Panc1 (cell line): ENCODE results near the gene KNTC1. TPM values are rescaled to one million over a fixed set of nuclear protein-coding genes. Genes with fewer than 3 reads are reported as not detected.
"Not testable (repeated sequence)": the region's sequence is repeated elsewhere in the genome, so short reads cannot be mapped to it uniquely, and the experiment has no call there.

ENCODE experiments used
- ATAC-seq: fragments of 200-7000 bp; cut with Tn5 transposase; 2 replicates; pipeline ENCODE4 v1.9.1; 2020; ENCODE audit warnings: mild to moderate bottlenecking, moderate library complexity
- BruUV-seq: library from RNA; stranded (reverse); fragments of 400-500 nt; replicated peaks from 2 replicates; lab custom pipeline; 2021; lab: Mats Ljungman, UMichigan
- CTCF ChIA-PET: fragments of 300-600 bp; sonication (Branson Sonifier 250); formaldehyde crosslinking; loops from one replicate; lab custom pipeline; 2022; ENCODE audit warnings: antibody characterized with exemption; lab: Charles Lee
- POLR2A ChIA-PET: fragments of 300-600 bp; sonication (Branson Sonifier 250); formaldehyde crosslinking; loops from one replicate; lab custom pipeline; 2022; ENCODE audit warnings: antibody characterized with exemption; lab: Charles Lee
- DNase-seq: peaks from one replicate; pipeline ENCODE4 v3.0.0-alpha.2; 2010; ENCODE audit warnings: low read depth, low spot score
- H3K27ac ChIP-seq: 2 replicates; pipeline ENCODE4 v1.5.1; 2011; ENCODE audit warnings: mild to moderate bottlenecking, low read length, inconsistent platforms
- H3K27me3 ChIP-seq: fragments of 200-500 bp; sonication (Bioruptor generic); 2 replicates; pipeline ENCODE4 v1.6.0; 2014; ENCODE audit warnings: low read length, inconsistent platforms; ENCODE audit not compliant: control insufficient read depth, insufficient read depth
- H3K36me3 ChIP-seq: fragments of 200-500 bp; sonication (Bioruptor generic); 2 replicates; pipeline ENCODE4 v1.5.1; 2014; ENCODE audit warnings: inconsistent platforms, mild to moderate bottlenecking, low read length, moderate library complexity; ENCODE audit not compliant: control insufficient read depth, insufficient read depth
- H3K4me1 ChIP-seq: 2 replicates; pipeline ENCODE4 v1.5.1; 2011; ENCODE audit warnings: inconsistent platforms, mild to moderate bottlenecking, low read length, moderate library complexity; ENCODE audit not compliant: control insufficient read depth, insufficient read depth
- H3K4me3 ChIP-seq, 2 experiments: 2 replicates each; pipeline ENCODE4 v1.5.1; 2011 to 2012; ENCODE audit warnings: low read depth in 2 of 2, low read length in 2 of 2, mild to moderate bottlenecking in 2 of 2, inconsistent platforms in 1 of 2, moderate library complexity in 1 of 2
- H3K9me3 ChIP-seq: fragments of 200-500 bp; sonication (Bioruptor generic); 2 replicates; pipeline ENCODE4 v1.5.1; 2014; ENCODE audit warnings: low read depth, mild to moderate bottlenecking, inconsistent platforms, low read length, moderate library complexity; ENCODE audit not compliant: control insufficient read depth, insufficient read depth
- CTCF ChIP-seq: fragments of 450-650 bp; IDR thresholded peaks from 2 replicates; pipeline ENCODE4 v1.5.1; 2017; ENCODE audit warnings: mild to moderate bottlenecking
- POLR2AphosphoS5 ChIP-seq: IDR thresholded peaks from 2 replicates; pipeline ENCODE4 v1.6.1; 2012; ENCODE audit warnings: mild to moderate bottlenecking, low read depth, low read length, moderate library complexity
- REST ChIP-seq, 2 experiments: IDR thresholded peaks; 2 replicates each; pipeline ENCODE4 v1.6.1; 2011 to 2012; ENCODE audit warnings: low read depth in 2 of 2, control low read depth in 1 of 2, low read length in 1 of 2, mild to moderate bottlenecking in 1 of 2, moderate library complexity in 1 of 2; ENCODE audit not compliant: insufficient read depth in 1 of 2
- SIN3A ChIP-seq: IDR thresholded peaks from 2 replicates; pipeline ENCODE4 v1.6.1; 2012; ENCODE audit warnings: low read depth, mild to moderate bottlenecking, low read length, moderate library complexity, borderline replicate concordance; ENCODE audit not compliant: insufficient read depth
- TCF7L2 ChIP-seq: IDR thresholded peaks from 2 replicates; pipeline ENCODE4 v1.6.1; 2011; ENCODE audit warnings: mild to moderate bottlenecking, low read depth, low read length, inconsistent platforms
- in situ Hi-C: cut with HindIII; loops from 2 replicates; pipeline ENCODE4 v1.10.0; 2016; ENCODE audit warnings: low sequenced_read_pairs, low pct_unique_long_range_greater_than_20kb
- intact Hi-C: fragments of 100-400 bp; cut with micrococcal nuclease; formaldehyde crosslinking; loops from one replicate; pipeline ENCODE4 v1.10.0; 2022; ENCODE audit not compliant: unreplicated experiment
- total RNA-seq: library from RNA; stranded (reverse); gene quantifications from one replicate; pipeline ENCODE4 v1.2.1, GENCODE V29; 2021; ENCODE audit not compliant: unreplicated experiment

Gene KNTC1
- total RNA-seq, 1 experiment from 2014 or later: 53.9 TPM

GRCh38 chr12:122583294-122583693, 56.2 kb downstream of the KNTC1 start:
- DNase-seq, BruUV-seq, H3K27me3 ChIP-seq, CTCF ChIA-PET, H3K27ac ChIP-seq, ATAC-seq, in situ Hi-C loops, H3K9me3 ChIP-seq, H3K4me3 ChIP-seq, intact Hi-C loops, H3K4me1 ChIP-seq: not testable (repeated sequence)
- peaks cover 31% of the 10 kb centered on the region for H3K36me3 ChIP-seq
- POLR2A ChIA-PET: interaction anchor here (0.6 kb wide), 1 partner anchor 32 kb away, joined by 5 read pairs; no protein-coding TSS in a partner anchor

- POLR2A ChIA-PET: no interaction called here
Measured at GRCh38 chr12:122584177-122584863, 57.3 kb downstream of the KNTC1 start.

More at GRCh38 chr12:122584177-122584863, 57.3 kb downstream of the KNTC1 start:
- Histone ChIP-seq H3K4me3 (no peak overlapping the region), H3K9me3 (no peaks in the 10 kb centered on the region), H3K4me1 (no peaks in the 10 kb centered on the region), H3K27ac (no peak overlapping the region), H3K36me3 (peaks cover 34% of the 10 kb centered on the region), H3K27me3 (no peaks in the 10 kb centered on the region)
- DNase-seq: no peak
- in situ Hi-C loops: no loop called here
- no peak for TF ChIP-seq POLR2AphosphoS5
- TF ChIP-seq TCF7L2: no peak
- TF ChIP-seq SIN3A: no peak
- TF ChIP-seq REST (IDR thresholded peaks at IDR 0.05; ENCODE audit: insufficient read depth in 1 of 2, low read depth in 2 of 2, low read length in 1 of 2): no peak
- no peak for TF ChIP-seq CTCF
- ATAC-seq: no peak
- intact Hi-C loops: no loop called here
- BruUV-seq: no TSS peak
- CTCF ChIA-PET: interaction anchor here (0.7 kb wide), 1 partner anchor 110 kb away, joined by 3 read pairs; no protein-coding TSS in a partner anchor
